PFSK-1 (cell line): ENCODE data around the gene KLHL40.

Source experiments
- FOXP2 ChIP-seq: optimal IDR thresholded peaks from 2 replicates; pipeline ENCODE3; 2011; ENCODE audit warnings: borderline replicate concordance, control low read depth, inconsistent platforms; ENCODE audit not compliant: insufficient read depth; ENCODE audit errors: extremely low read length, extremely low read depth
- POLR2AphosphoS5 ChIP-seq: IDR thresholded peaks from 2 replicates; pipeline ENCODE4 v1.6.1; 2012; ENCODE audit warnings: low read depth, mild to moderate bottlenecking, control low read depth, low read length, moderate library complexity
- REST ChIP-seq, 2 experiments: IDR thresholded peaks; 2 replicates each; pipeline versions ENCODE4 v1.6.1 to v1.8.0; 2011 to 2012; ENCODE audit warnings: low read depth in 2 of 2, low read length in 2 of 2, control low read depth in 1 of 2, inconsistent platforms in 1 of 2, mild to moderate bottlenecking in 1 of 2, moderate library complexity in 1 of 2; ENCODE audit not compliant: insufficient read depth in 1 of 2
- SIN3A ChIP-seq: IDR thresholded peaks from 2 replicates; pipeline ENCODE4 v1.6.1; 2012; ENCODE audit warnings: mild to moderate bottlenecking, low read length, moderate library complexity, borderline replicate concordance; ENCODE audit not compliant: insufficient read depth
- TAF1 ChIP-seq: IDR thresholded peaks from 2 replicates; pipeline ENCODE4 v1.6.1; 2012; ENCODE audit warnings: low read length, control low read depth, borderline replicate concordance; ENCODE audit not compliant: insufficient read depth

The KLHL40 gene

GRCh38 chr3:42707620-42708355 lies 22.5 kb downstream of the KLHL40 start:
- no peak for TF ChIP-seq REST (IDR thresholded peaks at IDR 0.05; ENCODE audit: insufficient read depth in 1 of 2, low read depth in 2 of 2, low read length in 2 of 2)
- TF ChIP-seq SIN3A, result no peak
- TF ChIP-seq TAF1, result no peak

GRCh38 chr3:42708611-42709151 lies 23.3 kb downstream of the KLHL40 start:
- no peak for TF ChIP-seq POLR2AphosphoS5
- TF ChIP-seq SIN3A, result no peak
- TF ChIP-seq FOXP2, result no peak

GRCh38 chr3:42709621-42710020 lies 24.3 kb downstream of the KLHL40 start:
- TF ChIP-seq SIN3A (no peak), REST (IDR thresholded peaks at IDR 0.05; ENCODE audit: insufficient read depth in 1 of 2, low read depth in 2 of 2, low read length in 2 of 2) (no peak), FOXP2 (no peak)

- TF ChIP-seq FOXP2, result no peak
- TF ChIP-seq TAF1, result no peak
- TF ChIP-seq POLR2AphosphoS5, result no peak
- no peak for TF ChIP-seq SIN3A
- TF ChIP-seq REST (IDR thresholded peaks at IDR 0.05; ENCODE audit: insufficient read depth in 1 of 2, low read depth in 2 of 2, low read length in 2 of 2), result no peak
These were observed 25.1 kb downstream of the KLHL40 start for GRCh38 chr3:42710323-42711021.

GRCh38 chr3:42711491-42712343 lies 26.4 kb downstream of the KLHL40 start:
- TF ChIP-seq SIN3A (no peak), FOXP2 (no peak), POLR2AphosphoS5 (no peak), TAF1 (no peak), REST (IDR thresholded peaks at IDR 0.05; ENCODE audit: insufficient read depth in 1 of 2, low read depth in 2 of 2, low read length in 2 of 2) (no peak)
